ENCODE results near the gene MGAT4B.

- TF ChIP-seq POLR2A (IDR thresholded peaks at IDR 0.05) (no peak), EP300 (IDR thresholded peaks at IDR 0.05) (no peak)
- TF ChIP-seq, protein P1, sequence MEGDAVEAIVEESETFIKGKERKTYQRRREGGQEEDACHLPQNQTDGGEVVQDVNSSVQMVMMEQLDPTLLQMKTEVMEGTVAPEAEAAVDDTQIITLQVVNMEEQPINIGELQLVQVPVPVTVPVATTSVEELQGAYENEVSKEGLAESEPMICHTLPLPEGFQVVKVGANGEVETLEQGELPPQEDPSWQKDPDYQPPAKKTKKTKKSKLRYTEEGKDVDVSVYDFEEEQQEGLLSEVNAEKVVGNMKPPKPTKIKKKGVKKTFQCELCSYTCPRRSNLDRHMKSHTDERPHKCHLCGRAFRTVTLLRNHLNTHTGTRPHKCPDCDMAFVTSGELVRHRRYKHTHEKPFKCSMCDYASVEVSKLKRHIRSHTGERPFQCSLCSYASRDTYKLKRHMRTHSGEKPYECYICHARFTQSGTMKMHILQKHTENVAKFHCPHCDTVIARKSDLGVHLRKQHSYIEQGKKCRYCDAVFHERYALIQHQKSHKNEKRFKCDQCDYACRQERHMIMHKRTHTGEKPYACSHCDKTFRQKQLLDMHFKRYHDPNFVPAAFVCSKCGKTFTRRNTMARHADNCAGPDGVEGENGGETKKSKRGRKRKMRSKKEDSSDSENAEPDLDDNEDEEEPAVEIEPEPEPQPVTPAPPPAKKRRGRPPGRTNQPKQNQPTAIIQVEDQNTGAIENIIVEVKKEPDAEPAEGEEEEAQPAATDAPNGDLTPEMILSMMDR (IDR thresholded peaks at IDR 0.05) = no peak
Observed at GRCh38 chr5:179768326-179769085, 38.2 kb downstream of the MGAT4B start.

Data from sigmoid colon (tissue), 4 donors.